K562 (cell line): ENCODE results near the gene HUNK. TPM values are rescaled to one million over a fixed set of nuclear protein-coding genes. Genes with fewer than 3 reads are reported as not detected.

ENCODE experiments used
- ATAC-seq: fragments of 200-7000 bp; cut with Tn5 transposase; 3 replicates; pipeline ENCODE4 v1.9.1; 2020; ENCODE audit warnings: moderate library complexity
- BruUV-seq: library from RNA; stranded (reverse); fragments of 400-500 nt; replicated peaks from 2 replicates; lab custom pipeline; 2021; lab: Mats Ljungman, UMichigan
- CTCF ChIA-PET: fragments of 300-600 bp; formaldehyde crosslinking; extraction: SDS; loops from one replicate; lab custom pipeline; 2021; ENCODE audit warnings: low intra/inter-chr PET ratio; lab: Yijun Ruan, JAX
- POLR2A ChIA-PET: fragments of 300-600, 350-650 bp; sonication (Branson Sonifier 250); formaldehyde crosslinking; extraction: SDS; loops from one replicate; lab custom pipeline; 2021; ENCODE audit warnings: antibody characterized with exemption, inconsistent platforms; lab: Yijun Ruan, JAX
- DNase-seq, 4 experiments: peaks; one replicate each; pipeline versions ENCODE4 v3.0.0 to v3.0.0-alpha.2; 2011 to 2018; ENCODE audit warnings: low spot score in 3 of 4, mixed read lengths in 3 of 4; ENCODE audit errors: extremely low read depth in 1 of 4
- FAIRE-seq: peaks from 2 replicates; lab custom pipeline; 2011; peaks lifted over from hg19 to GRCh38; lab: Jason Lieb, UNC
- H2AFZ ChIP-seq: 2 replicates; pipeline ENCODE4 v1.6.0; 2011; ENCODE audit warnings: low read depth, low read length, control low read depth, inconsistent platforms
- H3K27ac ChIP-seq: fragments of 200-600 bp; 3 replicates; pipeline ENCODE4 v1.8.0; 2011; ENCODE audit warnings: low read depth, mild to moderate bottlenecking, control low read depth, inconsistent platforms, low read length, moderate library complexity, mixed read lengths; ENCODE audit errors: extremely low read depth
- H3K27me3 ChIP-seq, 2 experiments: fragments of 300-600 bp in 1 of 2; 2 replicates in 1 of 2; 3 replicates in 1 of 2; pipeline versions ENCODE4 v1.6.0 to v1.8.0; 2011; ENCODE audit warnings: inconsistent platforms in 2 of 2, low read length in 2 of 2, mild to moderate bottlenecking in 1 of 2, mixed read lengths in 1 of 2, moderate library complexity in 1 of 2; ENCODE audit not compliant: control insufficient read depth in 2 of 2, insufficient read depth in 2 of 2
- H3K36me3 ChIP-seq: fragments of 300-600 bp; 3 replicates; pipeline ENCODE4 v1.8.0; 2011; ENCODE audit warnings: mild to moderate bottlenecking, low read length, inconsistent platforms; ENCODE audit not compliant: control insufficient read depth, insufficient read depth
- H3K4me1 ChIP-seq, 2 experiments: fragments of 200-600 bp in 1 of 2; replicated peaks in 1 of 2; 2 replicates in 1 of 2; 3 replicates in 1 of 2; pipeline versions ENCODE4 v1.5.1 to v1.8.0; 2011; ENCODE audit warnings: inconsistent platforms in 2 of 2, low read length in 2 of 2, mild to moderate bottlenecking in 1 of 2, mixed read lengths in 1 of 2, moderate library complexity in 1 of 2; ENCODE audit not compliant: control insufficient read depth in 2 of 2, insufficient read depth in 2 of 2
- H3K4me2 ChIP-seq: 2 replicates; pipeline ENCODE4 v1.6.1; 2011; ENCODE audit warnings: low read length, control low read depth, inconsistent platforms, mixed read lengths; ENCODE audit not compliant: insufficient read depth
- H3K4me3 ChIP-seq: fragments of 200-600 bp; sonication (generic), shearing (Covaris generic); 2 replicates; pipeline ENCODE4 v1.5.1; 2016; ENCODE audit warnings: control low read depth, inconsistent platforms
- H3K79me2 ChIP-seq: fragments of 200-600 bp; 3 replicates; pipeline ENCODE4 v1.8.0; 2011; ENCODE audit warnings: low read length, inconsistent platforms; ENCODE audit not compliant: control insufficient read depth, insufficient read depth
- H3K9ac ChIP-seq, 2 experiments: 2 replicates each; pipeline versions ENCODE4 v1.6.0 to v1.6.1; 2011; ENCODE audit warnings: low read depth in 2 of 2, low read length in 2 of 2, control low read depth in 1 of 2, inconsistent platforms in 1 of 2, mild to moderate bottlenecking in 1 of 2, mixed read lengths in 1 of 2; ENCODE audit not compliant: insufficient read depth in 1 of 2
- H3K9me1 ChIP-seq: one replicate; pipeline ENCODE4 v1.6.0; 2011; ENCODE audit warnings: inconsistent platforms, mild to moderate bottlenecking, low read length, moderate library complexity; ENCODE audit not compliant: control insufficient read depth, insufficient read depth
- H3K9me3 ChIP-seq: replicated peaks from 2 replicates; pipeline ENCODE4 v1.5.1; 2011; ENCODE audit warnings: low read depth, low read length, inconsistent platforms; ENCODE audit not compliant: control insufficient read depth, insufficient read depth
- H4K20me1 ChIP-seq: replicated peaks from 2 replicates; pipeline ENCODE4 v1.6.1; 2011; ENCODE audit warnings: low read length, inconsistent platforms, mixed read lengths; ENCODE audit not compliant: control insufficient read depth, insufficient read depth
- NCOA4 ChIP-seq: fragments of 450-650 bp; IDR thresholded peaks from 2 replicates; pipeline ENCODE4 v1.6.1; 2018; ENCODE audit warnings: mild to moderate bottlenecking; ENCODE audit not compliant: partially characterized antibody
- RBM25 ChIP-seq: fragments of 200-400 bp; formaldehyde crosslinking; IDR thresholded peaks from 2 replicates; pipeline ENCODE4 v1.6.1; 2018; ENCODE audit warnings: low read length, low read depth, moderate library complexity; ENCODE audit not compliant: severe bottlenecking
- SMARCA4 ChIP-seq: fragments of 450-650 bp; IDR thresholded peaks from 2 replicates; pipeline ENCODE4 v1.6.1; 2016
- ZNF146 ChIP-seq: IDR thresholded peaks from one replicate; pipeline ENCODE4 v1.6.1; 2018; ENCODE audit warnings: missing compliant biosample characterization; ENCODE audit not compliant: unreplicated experiment
- WGBS: fragments of 100-300 bp; shearing (Covaris generic); methylation state at CpG from one replicate; pipeline ENCODE4 v1.1.6; 2016; ENCODE audit warnings: low coverage, mixed read lengths; ENCODE audit not compliant: insufficient coverage; ENCODE audit errors: missing lambda C conversion rate; 5-methylcytosine and 5-hydroxymethylcytosine counted together
- in situ Hi-C: fragments of 300-500 bp; cut with MboI; formaldehyde crosslinking; loops from 4 replicates; pipeline ENCODE4 v1.15.0; 2018; ENCODE audit warnings: inconsistent platforms, mixed read lengths
- intact Hi-C: fragments of 100-400 bp; cut with micrococcal nuclease; formaldehyde crosslinking; loops from 2 replicates; pipeline ENCODE4 v1.14.2; 2022
- polyA plus RNA-seq, 8 experiments: library from polyadenylated mRNA; depleted of rRNA in 4 of 8; stranded (reverse) in 5 of 8; unstranded in 3 of 8; fragments of >200 nt; fragmentation: Nextera tagmentation in 2 of 8; fragmentation: Illumina TruSeq in 1 of 8; extraction: Ambion mirVana in 2 of 8; extraction: Trizol in 1 of 8; gene quantifications; 2 replicates each; pipeline versions ENCODE4 v1.2.1 to v1.2.3, GENCODE V29; 2011 to 2014; ENCODE audit warnings: inconsistent platforms in 1 of 8, missing spikeins in 1 of 8
- total RNA-seq, 7 experiments: library from RNA; depleted of rRNA in 6 of 7; stranded (reverse); fragments of >200 nt in 6 of 7; fragmentation: Illumina TruSeq in 2 of 7; extraction: Trizol in 2 of 7; gene quantifications; 2 replicates each; pipeline versions ENCODE4 v1.2.1 to v1.2.3, GENCODE V29; 2011 to 2021; ENCODE audit warnings: low replicate concordance in 1 of 7
- TF ChIP-seq, protein P1 (sequence below), 2 experiments: fragments of 450-650 bp; conservative IDR thresholded peaks; 2 replicates each; pipeline ENCODE4 v1.6.1; 2017; ENCODE audit warnings: mild to moderate bottlenecking in 2 of 2, moderate library complexity in 2 of 2

The HUNK gene
- total and polyA plus RNA-seq, 9 of the 15 experiments (the other 6 are each of a cell fraction or from before 2014, with no cell fraction given): not detected

DNA sequence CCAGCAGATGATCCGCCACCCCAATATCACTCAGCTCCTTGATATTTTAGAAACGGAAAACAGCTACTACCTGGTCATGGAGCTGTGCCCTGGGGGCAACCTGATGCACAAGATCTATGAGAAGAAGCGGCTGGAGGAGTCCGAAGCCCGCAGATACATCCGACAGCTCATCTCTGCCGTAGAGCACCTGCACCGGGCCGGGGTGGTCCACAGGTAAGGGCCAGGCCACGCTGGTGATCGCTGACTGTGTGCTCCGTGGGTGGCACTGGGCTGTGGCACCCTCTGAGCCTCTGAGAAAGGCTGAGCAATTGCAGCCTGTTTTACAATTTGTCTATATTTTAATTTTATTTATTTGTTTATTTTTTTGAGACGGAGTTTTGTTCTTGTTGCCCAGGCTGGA, 51.7 kb downstream of the HUNK start (continued):
- TF ChIP-seq, protein P1, sequence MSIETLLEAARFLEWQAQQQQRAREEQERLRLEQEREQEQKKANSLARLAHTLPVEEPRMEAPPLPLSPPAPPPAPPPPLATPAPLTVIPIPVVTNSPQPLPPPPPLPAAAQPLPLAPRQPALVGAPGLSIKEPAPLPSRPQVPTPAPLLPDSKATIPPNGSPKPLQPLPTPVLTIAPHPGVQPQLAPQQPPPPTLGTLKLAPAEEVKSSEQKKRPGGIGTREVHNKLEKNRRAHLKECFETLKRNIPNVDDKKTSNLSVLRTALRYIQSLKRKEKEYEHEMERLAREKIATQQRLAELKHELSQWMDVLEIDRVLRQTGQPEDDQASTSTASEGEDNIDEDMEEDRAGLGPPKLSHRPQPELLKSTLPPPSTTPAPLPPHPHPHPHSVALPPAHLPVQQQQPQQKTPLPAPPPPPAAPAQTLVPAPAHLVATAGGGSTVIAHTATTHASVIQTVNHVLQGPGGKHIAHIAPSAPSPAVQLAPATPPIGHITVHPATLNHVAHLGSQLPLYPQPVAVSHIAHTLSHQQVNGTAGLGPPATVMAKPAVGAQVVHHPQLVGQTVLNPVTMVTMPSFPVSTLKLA (conservative IDR thresholded peaks at IDR 0.05): no peak
- TF ChIP-seq, all 486 proteins: peak for 0

DNA sequence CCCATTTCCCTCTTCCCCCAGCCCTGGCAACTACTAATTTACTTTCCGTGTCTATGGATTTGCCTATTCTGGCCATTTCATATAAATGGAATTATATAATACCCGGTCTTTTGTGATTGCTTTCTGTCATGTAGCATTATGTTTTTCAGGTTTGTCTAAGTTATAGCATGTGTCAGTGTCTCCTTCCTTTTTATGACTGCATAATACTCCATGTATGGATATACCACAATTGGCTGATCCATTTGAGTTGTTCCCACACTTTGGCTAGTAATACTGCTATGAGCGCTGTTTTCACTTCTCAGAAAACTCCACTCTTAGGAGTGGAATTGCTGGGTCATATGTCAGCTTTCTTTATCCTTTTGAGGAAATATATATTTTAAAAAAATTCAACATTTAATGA, 53.7 kb downstream of the HUNK start:
- no peak overlapping the region for H3K4me2 ChIP-seq
- no peak overlapping the region for H3K27ac ChIP-seq
- no peaks in the 10 kb centered on the region for H3K79me2 ChIP-seq
- no peak overlapping the region for H3K9ac ChIP-seq
- ChIA-PET CTCF (no interaction called here), POLR2A (no interaction called here)
- no peak overlapping the region for H2AFZ ChIP-seq
- in situ Hi-C loops (no loop called here), intact Hi-C loops (no loop called here)
- FAIRE-seq (no peak), DNase-seq (no peak), ATAC-seq (no peak)
- H3K9me1 ChIP-seq: no peaks in the 10 kb centered on the region
- TF ChIP-seq NCOA4: no peak
- no peak for TF ChIP-seq SMARCA4
- peak; percentile 52 for TF ChIP-seq RBM25
- TF ChIP-seq ZNF146: peak; percentile 89
- BruUV-seq: no TSS peak
- whole genome bisulfite sequencing: 4% methylated on average over 3 of the region's 3 CpGs
- peaks cover 2% of the 10 kb centered on the region; the same call in 1 of the 2 replicates for H3K9me3 ChIP-seq
- H3K27me3 ChIP-seq: peaks cover 10 to 34% of the 10 kb centered on the region in 2 experiments; a peak in 4 of 5 replicates
- no peak overlapping the region for H3K4me3 ChIP-seq
- H3K4me1 ChIP-seq: no peaks in the 10 kb centered on the region
- no peaks in the 10 kb centered on the region for H3K36me3 ChIP-seq
- H4K20me1 ChIP-seq: no peaks in the 10 kb centered on the region
